ENCODE results near the gene PDE11A.

Gene PDE11A

DNA sequence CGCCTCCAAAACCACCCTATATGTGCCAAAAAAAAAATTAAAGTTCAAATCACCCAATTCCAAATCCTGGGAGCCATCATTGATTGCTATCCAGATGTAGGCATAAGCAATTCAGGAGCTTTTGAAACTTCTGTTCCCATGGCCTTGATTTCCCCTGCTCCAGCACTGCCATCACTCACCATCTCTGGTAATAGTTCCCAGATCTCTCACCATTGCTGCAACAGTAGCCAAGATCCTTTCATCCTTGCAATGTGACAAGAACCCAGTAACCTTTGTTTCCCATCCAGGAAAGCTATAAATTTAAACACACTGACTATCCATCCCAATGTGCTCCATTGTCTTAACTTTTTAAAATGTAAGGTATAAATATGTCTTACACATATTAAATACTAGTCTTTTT is 155.4 kb downstream of the PDE11A start:
- Histone ChIP-seq H3K4me1 (ENCODE audit: insufficient read depth, low read length) (no peaks in the 10 kb centered on the region), H2AFZ (ENCODE audit: low read depth, low read length) (no peak overlapping the region), H3K9me3 (ENCODE audit: low read length) (no peaks in the 10 kb centered on the region), H3K36me3 (ENCODE audit: insufficient read depth, low read length) (no peaks in the 10 kb centered on the region), H3K27me3 (ENCODE audit: insufficient read depth, low read length) (no peaks in the 10 kb centered on the region), H3K4me3 (ENCODE audit: low read length) (no peak overlapping the region)

DNA sequence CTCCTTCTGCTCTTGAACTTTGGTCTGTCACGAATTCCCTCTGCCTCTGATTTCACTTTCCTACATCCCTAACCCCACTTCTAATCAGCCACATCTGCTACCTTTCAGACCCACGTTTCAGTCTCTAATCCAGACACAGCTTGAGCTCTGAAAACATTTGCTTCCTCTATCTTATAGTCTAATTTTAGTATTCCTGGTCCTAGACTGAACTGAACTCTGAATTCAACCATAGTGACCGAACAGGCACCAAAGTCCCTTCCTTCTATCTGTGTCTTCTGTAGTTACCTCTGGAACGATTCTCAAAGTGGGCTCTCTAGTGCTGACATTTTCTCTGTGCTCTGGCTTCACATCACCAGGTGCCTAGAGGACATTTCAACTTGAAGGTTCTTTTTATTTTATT is 156.2 kb downstream of the PDE11A start:
- no peaks in the 10 kb centered on the region for H3K36me3 ChIP-seq (ENCODE audit: insufficient read depth, low read length)
- no peaks in the 10 kb centered on the region for H3K27me3 ChIP-seq (ENCODE audit: insufficient read depth, low read length)
- no peaks in the 10 kb centered on the region for H3K9me3 ChIP-seq (ENCODE audit: low read length)
- no peak overlapping the region for H2AFZ ChIP-seq (ENCODE audit: low read depth, low read length)
- no peaks in the 10 kb centered on the region for H3K4me1 ChIP-seq (ENCODE audit: insufficient read depth, low read length)
- no peak overlapping the region for H3K4me3 ChIP-seq (ENCODE audit: low read length)

DNA sequence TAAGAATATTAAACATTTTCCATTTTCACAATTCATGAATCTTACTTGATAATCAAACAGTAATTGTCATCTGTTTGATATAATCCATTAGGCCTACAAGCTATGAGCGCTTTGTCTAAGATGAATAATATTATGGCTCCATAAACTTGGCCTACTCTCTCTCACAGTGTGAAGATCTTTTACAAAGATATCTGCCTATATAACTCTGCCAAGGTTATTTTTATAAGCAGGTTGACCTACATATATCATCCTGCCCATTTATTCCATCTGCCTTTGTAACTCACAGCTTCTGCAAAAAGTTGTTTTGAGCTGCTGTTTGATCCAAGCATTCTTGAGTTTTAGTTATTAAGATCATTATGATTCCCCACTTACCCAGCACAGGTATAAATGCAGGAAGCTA is 158.3 kb downstream of the PDE11A start:
- no peaks in the 10 kb centered on the region for H3K9me3 ChIP-seq (ENCODE audit: low read length)

DNA sequence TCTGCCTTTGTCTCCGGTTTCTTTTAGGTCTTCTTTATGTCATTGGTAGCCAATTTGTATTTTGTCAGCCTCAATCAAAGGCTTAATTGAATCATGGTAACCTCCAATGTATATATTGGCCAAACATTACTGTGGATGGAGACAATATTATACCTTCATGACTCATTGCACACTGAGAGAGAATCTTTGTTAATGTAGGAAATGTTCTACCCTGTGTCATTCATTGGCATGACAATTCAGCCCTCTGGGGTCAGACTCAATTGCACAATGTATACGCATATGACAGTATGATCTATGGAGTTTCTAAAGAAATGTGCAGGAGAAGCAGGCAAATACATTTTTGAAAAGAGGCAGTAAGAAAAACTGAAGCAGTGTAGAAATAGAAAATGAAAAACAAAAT is 162.6 kb downstream of the PDE11A start:
- Histone ChIP-seq H3K4me1 (ENCODE audit: insufficient read depth, low read length) (peaks cover 1% of the 10 kb centered on the region), H3K9me3 (ENCODE audit: low read length) (no peaks in the 10 kb centered on the region), H3K27me3 (ENCODE audit: insufficient read depth, low read length) (no peaks in the 10 kb centered on the region), H3K4me3 (ENCODE audit: low read length) (no peak overlapping the region), H2AFZ (ENCODE audit: low read depth, low read length) (no peak overlapping the region), H3K36me3 (ENCODE audit: insufficient read depth, low read length) (no peaks in the 10 kb centered on the region)

More for the DNA sequence above, 158.3 kb downstream of the PDE11A start:
- H3K27me3 ChIP-seq (ENCODE audit: insufficient read depth, low read length): no peaks in the 10 kb centered on the region
- peaks cover 1% of the 10 kb centered on the region for H3K4me1 ChIP-seq (ENCODE audit: insufficient read depth, low read length)
- H3K4me3 ChIP-seq (ENCODE audit: low read length): no peak overlapping the region
- H2AFZ ChIP-seq (ENCODE audit: low read depth, low read length): no peak overlapping the region
- H3K36me3 ChIP-seq (ENCODE audit: insufficient read depth, low read length): no peaks in the 10 kb centered on the region

DNA sequence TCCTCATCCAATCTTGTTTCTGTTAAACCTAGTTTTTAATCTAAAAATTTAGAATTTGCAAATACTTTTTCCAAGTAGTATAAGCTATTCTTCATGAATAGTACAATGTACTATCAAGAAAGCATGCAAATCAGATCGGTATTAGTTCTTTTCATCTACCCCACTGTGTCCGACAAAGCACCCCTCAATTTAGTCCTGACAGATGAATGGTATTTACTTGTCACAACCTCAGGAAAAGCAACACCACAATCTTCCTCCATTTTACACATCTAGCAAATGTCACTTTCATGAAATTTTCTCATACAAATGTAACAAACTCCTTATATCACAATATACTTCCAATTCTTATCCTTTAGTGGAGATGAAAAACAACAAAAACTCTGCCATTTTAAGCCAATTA is 163.8 kb downstream of the PDE11A start:
- Histone ChIP-seq H3K9me3 (ENCODE audit: low read length) (no peaks in the 10 kb centered on the region), H3K4me1 (ENCODE audit: insufficient read depth, low read length) (peaks cover 1% of the 10 kb centered on the region), H3K36me3 (ENCODE audit: insufficient read depth, low read length) (no peaks in the 10 kb centered on the region), H2AFZ (ENCODE audit: low read depth, low read length) (no peak overlapping the region), H3K27me3 (ENCODE audit: insufficient read depth, low read length) (no peaks in the 10 kb centered on the region), H3K4me3 (ENCODE audit: low read length) (no peak overlapping the region)

DNA sequence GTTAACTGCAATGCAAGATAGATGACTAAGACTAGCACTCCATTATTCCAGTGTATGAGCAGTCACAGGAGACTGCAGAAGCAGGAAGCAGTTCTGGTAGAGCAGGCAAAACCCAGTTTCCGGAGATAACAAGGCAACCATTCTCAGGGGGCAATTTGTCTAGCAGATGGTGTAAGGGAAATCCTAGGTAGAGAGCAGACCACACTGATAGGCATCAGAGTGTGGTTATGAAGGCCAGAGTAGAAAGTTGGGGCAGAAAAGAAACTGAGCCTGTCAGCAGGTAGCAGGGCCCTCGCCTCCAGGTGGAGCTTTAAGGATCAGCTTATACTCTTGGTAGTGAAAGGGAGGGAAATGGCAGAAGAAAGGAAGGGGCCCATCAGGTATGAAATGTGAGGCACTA is 164.4 kb downstream of the PDE11A start:
- no peaks in the 10 kb centered on the region for H3K27me3 ChIP-seq (ENCODE audit: insufficient read depth, low read length)
- no peak overlapping the region for H2AFZ ChIP-seq (ENCODE audit: low read depth, low read length)
- H3K9me3 ChIP-seq (ENCODE audit: low read length): no peaks in the 10 kb centered on the region
- H3K4me3 ChIP-seq (ENCODE audit: low read length): no peak overlapping the region
- H3K36me3 ChIP-seq (ENCODE audit: insufficient read depth, low read length): no peaks in the 10 kb centered on the region
- H3K4me1 ChIP-seq (ENCODE audit: insufficient read depth, low read length): peaks cover 1% of the 10 kb centered on the region

DNA sequence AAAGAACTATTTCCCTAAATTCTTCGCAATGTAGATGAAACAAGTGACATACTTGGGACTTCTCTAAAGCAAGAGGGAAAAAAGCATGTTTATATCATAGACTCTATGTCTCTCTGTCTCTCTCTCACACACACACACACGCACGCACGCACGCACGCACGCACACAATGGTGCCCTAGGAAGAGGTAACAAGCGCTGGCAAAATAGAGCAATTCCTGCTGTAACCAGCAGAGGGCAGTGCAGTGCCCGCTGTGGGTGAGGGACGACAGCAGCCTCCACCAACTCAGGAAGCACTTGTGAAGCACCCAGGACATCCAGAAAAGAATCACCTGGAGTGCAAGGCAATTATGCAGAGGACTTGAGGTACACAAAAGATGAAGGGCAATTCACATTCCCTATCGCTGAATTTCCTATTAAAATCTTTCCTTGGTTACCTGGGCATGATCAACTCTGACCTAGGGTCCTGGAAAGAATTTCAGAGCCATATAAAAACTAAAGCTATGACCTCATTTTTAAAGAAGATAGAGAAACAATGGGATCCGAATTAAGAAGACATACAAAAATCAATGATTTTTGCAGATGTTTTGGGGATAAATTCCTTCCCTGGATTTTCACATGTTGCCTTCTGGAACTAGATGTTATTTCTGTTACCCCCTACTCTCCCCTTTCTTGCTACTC is 166.4 kb downstream of the PDE11A start:
- Histone ChIP-seq H3K9me3 (ENCODE audit: low read length) (no peaks in the 10 kb centered on the region), H3K36me3 (ENCODE audit: insufficient read depth, low read length) (no peaks in the 10 kb centered on the region), H3K27me3 (ENCODE audit: insufficient read depth, low read length) (no peaks in the 10 kb centered on the region), H2AFZ (ENCODE audit: low read depth, low read length) (peak overlapping the region; percentile 52), H3K4me1 (ENCODE audit: insufficient read depth, low read length) (peaks cover 4% of the 10 kb centered on the region), H3K4me3 (ENCODE audit: low read length) (no peak overlapping the region)

DNA sequence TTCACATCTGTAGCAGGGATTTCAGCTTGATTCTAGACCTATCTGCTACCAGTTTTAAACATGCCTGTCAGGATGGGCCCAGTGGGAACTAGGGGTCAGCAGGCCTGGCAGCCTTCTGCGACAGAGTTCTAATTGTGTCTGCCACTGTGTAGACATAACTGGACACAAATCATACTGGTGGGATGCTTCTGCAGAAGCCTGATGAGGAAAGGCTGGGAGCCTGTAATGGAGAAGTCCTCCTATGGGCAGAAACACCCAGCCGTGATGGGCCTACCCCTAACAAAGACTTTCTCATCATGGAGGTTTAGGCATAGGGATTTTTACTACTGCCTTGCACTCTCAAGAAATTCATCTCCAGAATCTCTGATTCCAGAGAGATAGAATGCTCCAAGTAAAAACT is 166.9 kb downstream of the PDE11A start:
- no peaks in the 10 kb centered on the region for H3K9me3 ChIP-seq (ENCODE audit: low read length)
- H2AFZ ChIP-seq (ENCODE audit: low read depth, low read length): peak overlapping the region; percentile 52
- H3K27me3 ChIP-seq (ENCODE audit: insufficient read depth, low read length): no peaks in the 10 kb centered on the region
- peaks cover 4% of the 10 kb centered on the region for H3K4me1 ChIP-seq (ENCODE audit: insufficient read depth, low read length)
- no peak overlapping the region for H3K4me3 ChIP-seq (ENCODE audit: low read length)
- H3K36me3 ChIP-seq (ENCODE audit: insufficient read depth, low read length): no peaks in the 10 kb centered on the region

DNA sequence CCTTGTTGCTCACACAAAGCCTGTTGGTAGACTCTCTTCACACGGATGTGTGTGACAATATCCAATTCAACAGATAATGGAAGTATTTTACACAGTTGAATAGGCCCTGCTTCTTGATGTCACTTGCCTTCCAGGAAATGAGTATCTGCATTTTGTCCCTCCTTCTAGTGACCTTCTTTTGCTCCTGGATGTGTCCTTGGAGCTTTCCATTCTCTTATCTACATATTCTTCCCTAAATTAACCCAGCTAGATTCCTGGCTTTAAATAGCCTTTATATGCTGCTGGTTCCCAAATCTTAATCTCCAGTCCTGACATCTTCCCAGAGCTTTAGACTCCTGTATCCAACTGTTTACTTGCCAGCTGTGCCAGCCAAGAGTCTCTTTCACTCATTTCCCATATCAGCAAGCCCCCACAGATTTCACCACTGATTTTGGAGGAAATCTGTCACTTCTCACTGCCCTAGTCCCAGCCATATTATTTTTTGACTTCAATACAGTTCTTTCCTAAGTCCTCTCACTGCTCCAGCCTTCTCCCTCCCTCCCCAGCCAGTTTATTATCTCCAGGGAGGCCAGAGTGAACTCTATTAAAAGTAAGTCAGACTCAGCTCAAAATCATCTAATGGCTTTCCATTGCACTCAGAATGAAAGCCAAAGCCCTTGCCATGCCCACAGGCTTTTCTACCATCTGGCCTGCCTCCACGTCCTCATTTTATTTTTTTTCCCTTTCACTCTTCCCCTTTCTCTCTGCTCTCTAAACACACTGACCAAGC is 170.0 kb downstream of the PDE11A start:
- Histone ChIP-seq H3K9me3 (ENCODE audit: low read length) (no peaks in the 10 kb centered on the region), H3K27me3 (ENCODE audit: insufficient read depth, low read length) (no peaks in the 10 kb centered on the region), H3K4me3 (ENCODE audit: low read length) (no peak overlapping the region), H2AFZ (ENCODE audit: low read depth, low read length) (no peak overlapping the region), H3K4me1 (ENCODE audit: insufficient read depth, low read length) (peaks cover 2% of the 10 kb centered on the region), H3K36me3 (ENCODE audit: insufficient read depth, low read length) (no peaks in the 10 kb centered on the region)

DNA sequence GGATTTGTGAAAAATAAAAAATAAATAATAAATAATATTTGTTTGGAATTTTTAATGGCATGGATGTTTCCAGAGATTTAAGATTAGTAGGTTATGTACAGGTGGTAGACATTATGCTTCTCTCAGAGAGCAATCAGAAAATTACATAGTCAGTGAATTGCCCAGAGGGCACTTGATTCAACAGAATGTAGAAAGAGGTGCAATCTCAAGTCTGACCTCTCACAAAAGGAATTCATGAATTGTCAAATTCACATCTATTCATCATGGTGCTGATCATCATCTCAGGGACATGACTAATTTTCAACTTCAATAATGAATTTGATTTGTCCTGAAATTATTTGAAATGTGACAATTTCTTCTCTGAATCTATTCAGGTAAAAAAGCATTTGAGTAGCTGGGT is 172.5 kb downstream of the PDE11A start:
- H3K27me3 ChIP-seq (ENCODE audit: insufficient read depth, low read length): no peaks in the 10 kb centered on the region
- no peak overlapping the region for H3K4me3 ChIP-seq (ENCODE audit: low read length)
- peaks cover 2% of the 10 kb centered on the region for H3K4me1 ChIP-seq (ENCODE audit: insufficient read depth, low read length)
- no peaks in the 10 kb centered on the region for H3K36me3 ChIP-seq (ENCODE audit: insufficient read depth, low read length)
- H3K9me3 ChIP-seq (ENCODE audit: low read length): no peaks in the 10 kb centered on the region
- no peak overlapping the region for H2AFZ ChIP-seq (ENCODE audit: low read depth, low read length)

DNA sequence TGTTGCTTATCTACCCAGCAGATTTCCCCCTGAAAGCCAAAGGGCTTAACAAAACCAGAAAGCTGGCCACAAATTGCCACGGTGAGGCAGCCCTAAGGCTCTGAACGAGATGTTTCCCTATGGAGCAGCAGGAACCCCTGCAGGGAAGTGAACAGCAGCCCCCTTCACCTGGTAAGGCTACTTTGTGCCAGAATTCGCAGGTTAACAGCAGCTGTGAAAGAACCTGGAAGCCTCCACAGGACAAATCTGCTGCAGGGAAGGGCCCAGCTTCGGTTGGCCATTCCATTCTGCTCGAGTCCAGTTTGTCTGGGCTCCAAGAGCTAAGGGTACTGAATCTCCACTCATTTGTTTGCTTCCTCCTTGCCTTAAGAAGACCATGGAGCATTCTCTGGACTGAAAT is 175.3 kb downstream of the PDE11A start:
- no peaks in the 10 kb centered on the region for H3K27me3 ChIP-seq (ENCODE audit: insufficient read depth, low read length)
- no peaks in the 10 kb centered on the region for H3K9me3 ChIP-seq (ENCODE audit: low read length)
- H3K36me3 ChIP-seq (ENCODE audit: insufficient read depth, low read length): no peaks in the 10 kb centered on the region
- no peaks in the 10 kb centered on the region for H3K4me1 ChIP-seq (ENCODE audit: insufficient read depth, low read length)
- no peak overlapping the region for H3K4me3 ChIP-seq (ENCODE audit: low read length)
- no peak overlapping the region for H2AFZ ChIP-seq (ENCODE audit: low read depth, low read length)

DNA sequence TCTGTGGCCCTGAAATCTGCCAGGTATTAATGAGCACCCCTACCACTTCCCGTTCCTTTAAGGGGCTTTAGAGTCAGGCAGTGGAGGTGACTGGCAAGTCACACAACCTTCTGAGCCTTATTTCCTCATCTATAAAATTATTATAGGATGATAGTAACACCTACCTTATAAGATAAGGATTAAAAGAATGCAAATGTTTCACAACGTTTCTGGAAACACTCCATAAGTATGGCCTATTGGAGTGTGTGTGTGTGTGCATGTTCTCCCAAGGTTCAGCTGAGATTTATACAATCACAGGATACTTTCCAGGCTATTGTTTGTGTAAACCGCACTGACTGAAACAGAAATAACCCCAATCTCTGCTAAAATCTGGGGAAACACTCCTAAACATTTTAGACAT is 176.0 kb downstream of the PDE11A start:
- no peak overlapping the region for H2AFZ ChIP-seq (ENCODE audit: low read depth, low read length)
- H3K9me3 ChIP-seq (ENCODE audit: low read length): no peaks in the 10 kb centered on the region
- no peaks in the 10 kb centered on the region for H3K4me1 ChIP-seq (ENCODE audit: insufficient read depth, low read length)
- H3K27me3 ChIP-seq (ENCODE audit: insufficient read depth, low read length): no peaks in the 10 kb centered on the region
- H3K4me3 ChIP-seq (ENCODE audit: low read length): no peak overlapping the region
- no peaks in the 10 kb centered on the region for H3K36me3 ChIP-seq (ENCODE audit: insufficient read depth, low read length)

DNA sequence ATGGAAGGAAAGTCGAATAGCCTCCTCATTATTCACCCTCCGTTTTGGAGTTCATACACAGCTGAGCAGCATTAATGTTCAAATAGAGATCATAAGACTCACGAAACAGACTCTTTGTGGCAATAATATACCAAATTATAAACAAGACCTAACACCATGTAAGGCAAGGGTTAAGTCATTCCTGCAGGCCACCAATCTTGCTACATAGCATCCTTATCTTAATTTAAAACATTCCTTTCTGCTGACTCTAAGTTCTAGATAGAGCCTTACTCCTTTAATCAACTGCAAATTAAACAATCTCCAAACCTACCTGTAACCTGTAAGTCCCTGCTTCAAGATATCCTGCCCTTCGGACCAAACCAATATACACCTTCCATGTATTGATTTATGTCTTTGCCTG is 178.0 kb downstream of the PDE11A start:
- no peaks in the 10 kb centered on the region for H3K27me3 ChIP-seq (ENCODE audit: insufficient read depth, low read length)
- no peak overlapping the region for H3K4me3 ChIP-seq (ENCODE audit: low read length)
- H3K36me3 ChIP-seq (ENCODE audit: insufficient read depth, low read length): no peaks in the 10 kb centered on the region
- no peaks in the 10 kb centered on the region for H3K9me3 ChIP-seq (ENCODE audit: low read length)
- no peaks in the 10 kb centered on the region for H3K4me1 ChIP-seq (ENCODE audit: insufficient read depth, low read length)
- no peak overlapping the region for H2AFZ ChIP-seq (ENCODE audit: low read depth, low read length)

DNA sequence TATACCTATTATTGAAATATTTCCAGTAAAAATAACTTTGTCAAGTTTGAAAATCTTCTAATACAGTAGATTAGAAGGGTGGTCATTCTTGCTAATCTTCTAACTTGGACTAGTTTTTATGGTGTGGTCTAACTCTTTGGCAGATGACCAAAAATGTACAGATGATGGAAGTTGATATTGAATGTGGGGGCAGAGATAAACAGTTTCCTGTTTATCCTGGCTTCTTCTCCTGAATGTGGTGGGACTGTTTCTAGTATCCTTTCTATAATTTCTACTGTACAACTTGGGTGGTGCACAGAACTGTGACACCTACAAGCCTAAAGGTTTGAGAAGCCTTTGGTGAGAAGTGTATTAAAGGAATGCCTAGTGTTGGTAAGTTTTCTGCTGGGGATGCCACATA is 178.7 kb downstream of the PDE11A start:
- Histone ChIP-seq H3K4me3 (ENCODE audit: low read length) (no peak overlapping the region), H3K4me1 (ENCODE audit: insufficient read depth, low read length) (no peaks in the 10 kb centered on the region), H2AFZ (ENCODE audit: low read depth, low read length) (no peak overlapping the region), H3K36me3 (ENCODE audit: insufficient read depth, low read length) (no peaks in the 10 kb centered on the region), H3K27me3 (ENCODE audit: insufficient read depth, low read length) (no peaks in the 10 kb centered on the region), H3K9me3 (ENCODE audit: low read length) (no peaks in the 10 kb centered on the region)
